HG02610 (cell line): Measurements from ENCODE around the gene ZBP1.

Experiments used
- ATAC-seq: cut with Tn5 transposase; IDR thresholded peaks from one replicate; pipeline ENCODE4 v1.9.1; 2021; ENCODE audit warnings: mild to moderate bottlenecking, moderate library complexity; ENCODE audit not compliant: unreplicated experiment

ZBP1 gene

DNA sequence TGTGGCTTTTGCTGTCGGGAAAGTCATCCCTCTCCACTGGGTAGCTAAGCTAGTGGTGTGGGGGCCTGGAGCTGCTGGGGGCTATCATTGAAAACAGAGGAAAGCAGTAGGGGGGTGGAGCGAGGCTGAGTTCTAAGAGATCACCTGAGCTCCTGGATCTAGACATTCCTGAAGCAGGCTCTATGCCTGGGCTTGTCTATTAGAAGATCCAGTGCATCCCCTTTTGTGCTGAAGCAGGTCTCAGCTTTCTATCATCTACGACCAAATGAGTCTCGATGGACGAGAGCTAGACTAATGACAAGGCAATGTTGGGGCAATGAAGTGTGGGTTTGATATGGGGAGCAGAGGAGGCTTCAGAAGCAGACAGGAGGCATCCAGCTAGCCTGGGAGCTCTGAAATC is 18.5 kb downstream of the ZBP1 start:
- no peak for ATAC-seq

DNA sequence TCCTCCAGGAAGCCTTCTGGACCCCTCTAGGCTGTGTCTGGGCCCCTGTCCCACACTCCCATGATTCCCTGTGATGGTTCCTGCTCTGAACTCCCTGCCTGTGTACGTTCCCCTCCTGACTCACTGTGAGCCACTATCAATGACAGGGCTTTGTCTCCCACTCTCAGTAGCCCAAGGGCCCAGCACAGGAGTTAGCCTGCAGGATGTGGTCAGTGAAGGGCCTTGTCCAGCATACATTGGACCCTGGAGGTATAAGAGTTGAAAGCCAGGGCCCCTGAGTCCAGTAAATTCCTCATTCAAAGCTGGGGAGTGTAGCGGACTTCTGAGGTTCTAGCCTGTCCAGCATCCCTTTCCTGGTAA is 19.0 kb downstream of the ZBP1 start:
- peak; percentile 2 for ATAC-seq

- ATAC-seq: peak; percentile 80
These were observed 19.7 kb downstream of the ZBP1 start for GRCh38 chr20:57600320-57601210.

DNA sequence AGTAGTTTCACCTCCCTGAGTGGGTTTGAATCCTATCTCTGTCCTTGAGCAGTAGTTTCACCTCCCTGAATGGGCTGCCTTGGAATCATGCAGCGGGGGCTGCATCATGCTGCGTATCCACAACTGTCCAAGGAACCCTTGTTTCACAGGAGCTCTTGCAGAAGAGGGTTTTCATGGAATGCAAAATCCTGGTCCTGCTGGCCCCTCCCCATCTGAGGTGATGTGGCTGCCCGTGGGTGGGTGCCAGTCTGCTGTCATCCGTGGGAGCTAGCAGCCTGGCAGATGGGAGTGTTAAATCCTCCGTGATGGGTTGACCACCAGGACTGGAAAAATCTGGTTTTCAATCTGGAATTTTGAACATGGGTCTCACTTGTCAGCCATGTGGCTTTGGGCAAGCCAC is 21.7 kb downstream of the ZBP1 start:
- ATAC-seq: no peak

GRCh38 chr20:57598060-57598459 is 22.2 kb downstream of the ZBP1 start:
- no peak for ATAC-seq

GRCh38 chr20:57596998-57597939 is 23.0 kb downstream of the ZBP1 start:
- ATAC-seq: peak; percentile 27

GRCh38 chr20:57596358-57596757 is 23.9 kb downstream of the ZBP1 start:
- no peak for ATAC-seq

DNA sequence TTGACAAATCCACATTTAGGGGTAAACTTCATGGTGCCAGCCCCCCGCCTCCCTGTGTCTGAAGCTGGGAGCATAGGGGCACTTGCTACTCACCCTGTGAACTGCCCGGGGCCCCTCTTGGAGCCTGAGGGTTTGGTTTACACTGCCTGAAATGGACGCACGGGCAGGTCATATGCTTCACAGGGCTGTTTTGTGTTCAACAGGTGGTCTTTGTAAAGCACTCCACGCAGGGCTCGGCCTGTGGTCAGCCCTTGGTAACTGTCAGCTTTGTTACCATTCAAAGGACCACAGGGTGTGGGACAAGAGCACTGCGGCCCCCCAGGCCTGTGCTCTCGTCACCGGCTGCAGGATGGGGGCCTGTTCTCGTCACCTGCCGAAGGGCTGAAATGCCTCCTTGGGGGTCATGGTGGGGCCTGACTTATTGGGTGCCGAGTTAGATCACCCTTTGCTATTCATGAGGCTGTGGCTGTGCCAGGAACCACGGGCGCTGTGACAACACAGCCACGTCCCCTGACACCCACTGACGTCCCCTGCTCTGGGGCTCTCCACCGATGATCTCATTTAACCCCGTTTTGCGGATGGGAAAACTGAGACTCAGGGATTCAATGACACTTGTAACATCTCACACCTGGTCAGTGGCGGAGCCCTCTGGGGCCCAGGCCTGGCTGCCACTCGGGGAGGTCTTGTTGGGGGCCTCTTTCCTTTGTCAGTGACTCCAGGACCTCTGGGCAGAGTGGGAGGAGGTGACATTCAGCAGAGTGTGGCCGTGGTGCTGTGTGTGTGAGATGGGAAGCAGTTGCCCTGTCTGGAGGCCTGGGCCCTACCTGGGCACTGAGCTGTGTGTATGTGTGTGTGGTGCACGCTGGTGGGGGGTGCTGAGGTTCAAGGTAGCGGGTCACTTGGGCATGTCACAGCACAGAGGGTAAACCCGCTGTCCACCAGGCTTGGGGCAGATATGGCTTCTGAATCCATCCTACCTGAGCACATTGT is 24.9 kb downstream of the ZBP1 start:
- ATAC-seq: no peak

GRCh38 chr20:57594092-57594951 is 25.9 kb downstream of the ZBP1 start:
- ATAC-seq: no peak

GRCh38 chr20:57593134-57593886 is 26.9 kb downstream of the ZBP1 start:
- no peak for ATAC-seq

- no peak for ATAC-seq
These were observed 27.7 kb downstream of the ZBP1 start for GRCh38 chr20:57592263-57593092.

GRCh38 chr20:57591289-57592229 is 28.7 kb downstream of the ZBP1 start:
- no peak for ATAC-seq

DNA sequence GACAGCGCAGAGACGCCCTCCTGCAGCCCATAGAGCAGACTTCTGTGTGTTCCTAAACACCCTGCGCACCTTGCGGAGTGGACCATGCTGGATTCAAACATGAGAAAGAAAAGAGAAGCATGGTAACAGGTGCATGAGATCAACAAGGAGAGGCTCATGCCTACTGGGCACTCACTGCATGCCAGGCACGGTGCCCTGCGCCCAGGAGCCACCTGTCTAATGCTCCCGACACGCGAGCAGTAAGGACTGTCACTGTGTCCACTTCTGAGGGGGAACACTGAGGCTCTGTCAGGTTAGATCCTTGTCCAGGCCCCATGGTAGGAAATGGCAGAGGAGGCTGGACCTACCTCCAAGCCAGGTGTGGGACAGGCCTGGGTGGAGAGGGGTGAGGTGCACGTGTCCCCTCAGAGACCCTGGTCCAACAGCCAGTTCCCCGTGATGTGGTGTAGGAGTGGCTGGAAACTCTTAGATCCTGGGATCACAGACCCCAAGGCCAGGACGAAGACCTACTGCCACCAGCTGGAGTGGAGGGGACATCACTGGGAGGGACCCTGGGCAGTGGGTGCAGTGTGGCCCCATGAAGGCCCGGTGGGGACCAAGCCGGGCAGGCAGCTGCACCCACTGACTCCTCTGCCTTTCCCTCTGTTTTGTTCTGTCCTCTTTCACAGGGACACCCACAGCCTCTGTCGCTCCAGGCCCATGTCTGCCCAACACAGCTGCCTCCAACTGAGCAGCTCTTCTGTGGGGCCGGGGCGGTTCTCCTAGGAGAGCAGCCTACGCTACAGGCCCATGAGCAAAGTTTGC is 29.5 kb downstream of the ZBP1 start:
- no peak for ATAC-seq

DNA sequence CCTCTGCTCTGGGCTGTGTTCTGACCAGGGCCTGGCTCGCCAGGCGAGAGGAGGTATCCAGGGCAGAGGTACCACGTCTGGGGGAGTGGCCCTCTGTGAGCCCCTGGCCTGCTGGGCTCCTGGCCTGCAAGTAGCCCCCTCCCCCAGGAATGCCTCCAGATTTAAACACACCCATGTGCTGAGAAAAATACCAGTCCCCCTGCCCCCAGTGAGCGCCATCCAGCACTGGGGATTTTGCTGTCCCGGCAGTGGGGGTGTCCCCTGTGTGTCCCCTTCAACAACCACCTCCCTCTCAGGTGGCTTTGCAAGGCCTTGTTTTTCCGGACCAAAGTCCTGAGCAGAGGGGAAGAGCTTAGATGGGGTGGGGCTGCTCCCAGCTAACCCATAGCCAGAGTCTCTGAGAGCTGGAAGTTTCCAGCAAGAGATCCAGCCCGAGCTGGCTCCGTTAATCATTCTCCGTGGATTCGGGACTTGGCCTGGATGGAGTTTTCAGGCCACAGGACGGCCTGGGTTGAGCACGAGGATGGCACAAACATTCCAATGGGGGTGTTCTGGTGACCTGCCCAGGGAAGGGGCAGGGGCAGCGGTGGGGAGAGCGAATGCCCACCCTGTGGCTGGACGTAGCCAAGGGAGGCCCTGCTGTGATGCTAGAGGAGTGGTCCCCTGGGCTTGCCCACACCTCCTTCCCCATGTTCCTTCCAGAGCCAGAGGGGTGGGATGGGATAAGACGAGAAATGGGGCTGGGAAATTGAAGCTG is 30.3 kb downstream of the ZBP1 start:
- no peak for ATAC-seq

DNA sequence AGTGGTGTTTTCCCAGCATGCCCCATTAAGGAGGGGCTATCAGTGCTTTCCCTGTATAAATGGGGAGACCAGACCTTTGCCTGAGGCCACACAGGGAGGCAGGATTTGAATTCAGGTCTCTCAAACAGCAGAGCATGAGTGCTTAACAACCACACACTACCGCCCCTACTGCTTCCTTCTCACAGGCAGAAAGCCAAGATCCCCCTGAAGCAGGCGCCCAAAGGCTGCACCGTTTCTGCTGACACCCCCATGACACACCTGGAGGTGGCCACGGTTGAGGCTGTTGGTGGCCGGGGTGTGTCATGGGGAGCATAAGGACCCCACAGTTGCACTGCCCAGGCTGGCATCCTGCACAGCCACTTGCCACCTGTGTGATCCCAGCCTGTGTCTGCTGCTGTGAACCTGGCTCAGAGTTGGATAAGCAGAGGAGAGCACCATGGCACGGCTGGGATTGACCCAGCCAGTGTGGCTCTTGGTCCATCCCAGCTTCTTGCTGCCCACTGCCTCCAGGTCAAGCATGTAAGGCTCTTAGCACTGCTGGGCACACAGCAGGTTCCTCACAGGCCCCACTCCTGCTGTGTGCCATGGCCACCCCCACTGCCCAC is 31.0 kb downstream of the ZBP1 start:
- ATAC-seq: no peak
